Measurements from ENCODE around the gene MAP3K5. TPM values are rescaled to one million over a fixed set of nuclear protein-coding genes. Genes with fewer than 3 reads are reported as not detected.

Gene MAP3K5
- total and polyA plus RNA-seq, 2 of the 8 experiments (the other 6 are each of a cell fraction or from before 2014, with no cell fraction given) = 0.63 to 2.6 TPM

DNA sequence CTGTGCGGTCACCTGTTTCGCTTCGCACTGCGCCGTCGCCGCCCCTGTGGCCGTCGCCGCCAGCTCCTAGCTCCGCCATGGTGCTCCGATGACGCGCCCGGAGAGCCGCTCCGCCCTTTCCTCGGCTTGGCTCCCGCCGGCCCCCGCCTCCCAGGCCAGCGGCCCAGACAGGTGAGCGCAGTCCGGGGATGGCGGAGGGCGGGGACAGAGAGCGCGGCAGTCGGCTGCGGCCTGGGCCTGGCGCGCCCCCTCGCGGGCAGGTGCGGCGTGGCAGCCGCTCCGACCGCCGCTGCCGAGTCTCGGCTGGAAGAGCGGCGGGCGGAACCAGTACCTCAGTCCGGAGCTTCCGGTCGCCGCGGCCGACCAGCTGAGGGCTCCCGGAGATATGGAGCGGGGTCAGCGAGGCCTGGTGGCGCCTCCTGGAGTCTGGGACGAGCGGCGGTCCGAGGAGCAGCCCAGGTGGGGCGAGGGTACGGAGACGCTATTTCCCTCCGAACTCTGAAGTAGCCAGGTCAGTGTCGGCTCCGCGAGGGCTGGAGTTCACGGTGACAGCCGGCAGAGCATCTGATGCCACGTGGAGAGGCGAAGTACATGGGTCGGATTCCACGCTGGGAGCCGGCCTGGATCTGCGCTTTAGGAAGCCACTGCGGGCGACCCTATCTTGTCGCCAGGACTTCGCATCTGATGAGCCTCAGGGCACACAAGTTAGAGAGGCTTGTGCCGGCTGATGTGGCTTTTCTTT is 241.8 kb downstream of the MAP3K5 start, which contains the start of gene MAP7 (continued):
- TF ChIP-seq TAF7 (optimal IDR thresholded peaks at IDR 0.05; ENCODE audit: borderline replicate concordance, low read depth, low read length) = peak; percentile 69

All from H1 (cell line).